Measurements from ENCODE around the gene TMEM131. TPM values are rescaled to one million over a fixed set of nuclear protein-coding genes. Genes with fewer than 3 reads are reported as not detected.

Gene TMEM131
- total RNA-seq, 1 experiment from 2014 or later = 21.9 TPM

GRCh38 chr2:97736608-97737330 is 259.0 kb downstream of the TMEM131 start (continued):
- TF ChIP-seq IRF1 (CRISPR knock-in tag; IDR thresholded peaks at IDR 0.05) (no peak), ETV6 (CRISPR knock-in tag; IDR thresholded peaks at IDR 0.05) (no peak), TP53 (CRISPR knock-in tag; IDR thresholded peaks at IDR 0.05) (no peak), OVOL2 (CRISPR knock-in tag; IDR thresholded peaks at IDR 0.05; ENCODE audit: borderline replicate concordance) (no peak), CREM (CRISPR knock-in tag; IDR thresholded peaks at IDR 0.05) (no peak), MYBL2 (CRISPR knock-in tag; IDR thresholded peaks at IDR 0.05) (no peak), NFATC4 (CRISPR knock-in tag; IDR thresholded peaks at IDR 0.05) (no peak), FOXP1 (CRISPR knock-in tag; IDR thresholded peaks at IDR 0.05; ENCODE audit: borderline replicate concordance) (no peak), KAT7 (CRISPR knock-in tag; IDR thresholded peaks at IDR 0.05; ENCODE audit: borderline replicate concordance) (no peak)

GRCh38 chr2:97736185-97736584 is 259.6 kb downstream of the TMEM131 start:
- no peak for DNase-seq (ENCODE audit: low spot score)
- TF ChIP-seq, protein P1, sequence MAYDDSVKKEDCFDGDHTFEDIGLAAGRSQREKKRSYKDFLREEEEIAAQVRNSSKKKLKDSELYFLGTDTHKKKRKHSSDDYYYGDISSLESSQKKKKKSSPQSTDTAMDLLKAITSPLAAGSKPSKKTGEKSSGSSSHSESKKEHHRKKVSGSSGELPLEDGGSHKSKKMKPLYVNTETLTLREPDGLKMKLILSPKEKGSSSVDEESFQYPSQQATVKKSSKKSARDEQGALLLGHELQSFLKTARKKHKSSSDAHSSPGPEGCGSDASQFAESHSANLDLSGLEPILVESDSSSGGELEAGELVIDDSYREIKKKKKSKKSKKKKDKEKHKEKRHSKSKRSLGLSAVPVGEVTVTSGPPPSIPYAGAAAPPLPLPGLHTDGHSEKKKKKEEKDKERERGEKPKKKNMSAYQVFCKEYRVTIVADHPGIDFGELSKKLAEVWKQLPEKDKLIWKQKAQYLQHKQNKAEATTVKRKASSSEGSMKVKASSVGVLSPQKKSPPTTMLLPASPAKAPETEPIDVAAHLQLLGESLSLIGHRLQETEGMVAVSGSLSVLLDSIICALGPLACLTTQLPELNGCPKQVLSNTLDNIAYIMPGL (CRISPR knock-in tag; IDR thresholded peaks at IDR 0.05) = no peak
- no peak for TF ChIP-seq RORB (CRISPR knock-in tag; IDR thresholded peaks at IDR 0.05)
- no peak for TF ChIP-seq FOXK1 (CRISPR knock-in tag; IDR thresholded peaks at IDR 0.05)
- TF ChIP-seq USF1 (CRISPR knock-in tag; IDR thresholded peaks at IDR 0.05) = no peak
- TF ChIP-seq ETV6 (CRISPR knock-in tag; IDR thresholded peaks at IDR 0.05) = no peak
- no peak for TF ChIP-seq ATF3 (CRISPR knock-in tag; conservative IDR thresholded peaks at IDR 0.05)
- TF ChIP-seq, protein P2, sequence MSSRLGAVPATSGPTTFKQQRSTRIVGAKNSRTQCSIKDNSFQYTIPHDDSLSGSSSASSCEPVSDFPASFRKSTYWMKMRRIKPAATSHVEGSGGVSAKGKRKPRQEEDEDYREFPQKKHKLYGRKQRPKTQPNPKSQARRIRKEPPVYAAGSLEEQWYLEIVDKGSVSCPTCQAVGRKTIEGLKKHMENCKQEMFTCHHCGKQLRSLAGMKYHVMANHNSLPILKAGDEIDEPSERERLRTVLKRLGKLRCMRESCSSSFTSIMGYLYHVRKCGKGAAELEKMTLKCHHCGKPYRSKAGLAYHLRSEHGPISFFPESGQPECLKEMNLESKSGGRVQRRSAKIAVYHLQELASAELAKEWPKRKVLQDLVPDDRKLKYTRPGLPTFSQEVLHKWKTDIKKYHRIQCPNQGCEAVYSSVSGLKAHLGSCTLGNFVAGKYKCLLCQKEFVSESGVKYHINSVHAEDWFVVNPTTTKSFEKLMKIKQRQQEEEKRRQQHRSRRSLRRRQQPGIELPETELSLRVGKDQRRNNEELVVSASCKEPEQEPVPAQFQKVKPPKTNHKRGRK (CRISPR knock-in tag; IDR thresholded peaks at IDR 0.05; ENCODE audit: borderline replicate concordance) = no peak
- no peak for ATAC-seq
- Mint-ChIP-seq H3K36me3 (no peaks in the 10 kb centered on the region), H3K27ac (no peak overlapping the region), H3K4me3 (no peak overlapping the region), H3K27me3 (ENCODE audit: low read depth) (no peaks in the 10 kb centered on the region), H3K4me1 (peaks cover 5% of the 10 kb centered on the region), H3K9me3 (peaks cover 3% of the 10 kb centered on the region; the same call in 1 of the 2 replicates)
- ChIA-PET CTCF (interaction anchor here (1.1 to 1.2 kb wide), 2 partner anchors 12 to 36 kb away, joined by 3 read pairs; no protein-coding TSS in a partner anchor), POLR2A (no interaction called here)

DNA sequence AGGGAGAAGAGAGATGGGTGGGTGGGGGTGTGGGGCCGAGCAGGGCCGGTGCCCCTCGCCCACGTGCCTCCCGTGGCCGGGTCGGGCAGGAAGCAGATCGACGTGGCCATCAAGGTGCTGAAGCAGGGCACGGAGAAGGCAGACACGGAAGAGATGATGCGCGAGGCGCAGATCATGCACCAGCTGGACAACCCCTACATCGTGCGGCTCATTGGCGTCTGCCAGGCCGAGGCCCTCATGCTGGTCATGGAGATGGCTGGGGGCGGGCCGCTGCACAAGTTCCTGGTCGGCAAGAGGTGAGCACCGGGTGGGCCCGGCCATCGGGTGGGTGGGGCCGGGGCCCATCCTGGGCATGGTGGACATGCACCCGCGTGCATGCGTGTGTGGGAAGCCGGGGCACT is 260.6 kb downstream of the TMEM131 start:
- Mint-ChIP-seq H3K9me3 (peaks cover 7% of the 10 kb centered on the region), H3K4me1 (no peaks in the 10 kb centered on the region; the same call in 1 of the 2 replicates), H3K27me3 (ENCODE audit: low read depth) (no peaks in the 10 kb centered on the region; the same call in 1 of the 2 replicates), H3K4me3 (no peak overlapping the region), H3K27ac (no peak overlapping the region), H3K36me3 (no peaks in the 10 kb centered on the region)
- no peak for TF ChIP-seq JUN (CRISPR knock-in tag; IDR thresholded peaks at IDR 0.05)
- TF ChIP-seq PRRX2 (CRISPR knock-in tag; IDR thresholded peaks at IDR 0.05) = no peak
- no peak for TF ChIP-seq IRF2 (CRISPR knock-in tag; IDR thresholded peaks at IDR 0.05; ENCODE audit: borderline replicate concordance, low read depth)
- CTCF ChIA-PET = interaction anchor here (1.1 to 1.8 kb wide), 2 partner anchors 35 kb away, joined by 3 to 5 read pairs; no protein-coding TSS in a partner anchor
- no peak for ATAC-seq
- DNase-seq (ENCODE audit: low spot score) = no peak
- POLR2A ChIA-PET = no interaction called here

All from WTC11 (cell line).